ENCODE data around the gene SMPD3. TPM values are rescaled to one million over a fixed set of nuclear protein-coding genes. Genes with fewer than 3 reads are reported as not detected.

SMPD3 gene
- total and polyA plus RNA-seq, 2 of the 4 experiments (the other 2 are of a cell fraction), result not detected

DNA sequence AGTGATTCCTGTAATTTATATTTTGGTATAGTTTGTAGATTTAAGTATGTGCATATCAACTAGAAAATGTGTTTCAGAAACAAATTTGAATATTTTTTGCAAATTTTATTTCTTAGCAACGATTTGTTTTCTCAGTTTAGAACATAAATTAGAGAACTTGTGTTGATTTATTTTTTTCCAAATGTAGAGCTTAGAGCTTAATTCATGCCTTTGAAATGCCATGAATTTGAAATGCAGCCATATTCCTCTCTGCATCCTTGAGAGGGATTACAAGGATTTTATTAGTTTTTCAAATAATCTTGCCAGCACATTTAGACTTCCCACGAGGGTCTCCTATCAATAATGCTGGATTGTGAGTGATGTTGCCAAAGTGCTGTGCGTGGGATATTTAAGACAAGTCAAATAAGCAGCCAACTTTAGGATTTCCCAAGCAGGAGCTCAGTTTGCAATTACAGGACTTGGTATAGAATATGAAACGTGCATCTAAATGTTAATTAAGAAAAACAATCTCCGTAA is 6.7 kb upstream of the SMPD3 start:
- ChIA-PET CTCF (interaction anchor here (0.9 to 1.8 kb wide), 2 partner anchors 9 to 66 kb away, joined by 3 to 6 read pairs; no protein-coding TSS in a partner anchor), POLR2A (ENCODE audit: unreplicated experiment) (no interaction called here)
- Histone ChIP-seq H3K4me1 (ENCODE audit: control insufficient read depth, insufficient read depth, low read length) (peaks cover 6% of the 10 kb centered on the region), H4K8ac (ENCODE audit: low read depth in 2 of 2, low read length in 2 of 2) (no peak overlapping the region), H3K14ac (replicated peaks; ENCODE audit: low read depth, low read length) (no peak overlapping the region), H3K9me3 (ENCODE audit: control insufficient read depth, insufficient read depth, low read length) (no peaks in the 10 kb centered on the region), H3K79me1 (ENCODE audit: low read depth in 1 of 2, low read length in 2 of 2) (no peaks in the 10 kb centered on the region), H3K9me1 (ENCODE audit: insufficient read depth, low read length) (peaks cover 2% of the 10 kb centered on the region; the same call in 1 of the 2 replicates), H3K4me3 (ENCODE audit: insufficient read depth, low read depth, low read length) (no peak overlapping the region), H3K56ac (ENCODE audit: extremely low read depth, insufficient read depth, low read length) (no peak overlapping the region), H3K9ac (ENCODE audit: low read depth, low read length) (no peak overlapping the region), H3K18ac (ENCODE audit: low read depth, low read length) (no peak overlapping the region), H3K27ac (ENCODE audit: insufficient read depth, low read length) (no peak overlapping the region), H2AK5ac (ENCODE audit: low read depth, low read length) (no peak overlapping the region), H4K91ac (ENCODE audit: insufficient read depth, low read depth, low read length) (no peak overlapping the region), H2BK120ac (ENCODE audit: low read depth, low read length) (no peak overlapping the region), H2AK9ac (replicated peaks; ENCODE audit: low read depth, low read length, poor library complexity) (no peak overlapping the region), H3K36me3 (ENCODE audit: control insufficient read depth, insufficient read depth, low read length) (no peaks in the 10 kb centered on the region), H4K20me1 (ENCODE audit: insufficient read depth, low read length) (no peaks in the 10 kb centered on the region), H4K5ac (ENCODE audit: low read depth, low read length) (no peak overlapping the region), H3K4me2 (ENCODE audit: low read depth, low read length) (no peak overlapping the region), H2BK15ac (ENCODE audit: low read depth, low read length) (no peak overlapping the region), H2BK5ac (ENCODE audit: low read depth, low read length, poor library complexity, severe bottlenecking) (no peak overlapping the region), H2AFZ (replicated peaks; ENCODE audit: low read length, poor library complexity) (no peak overlapping the region), H2BK20ac (ENCODE audit: low read depth, low read length) (no peak overlapping the region), H3K4ac (ENCODE audit: low read depth, low read length) (no peak overlapping the region), H3K27me3 (ENCODE audit: control insufficient read depth, insufficient read depth, low read length) (peaks cover 15% of the 10 kb centered on the region), H3K23ac (ENCODE audit: low read depth, low read length) (no peak overlapping the region)
- no peak for ATAC-seq (ENCODE audit: low read depth)
- intact Hi-C loops (cut with micrococcal nuclease), result no loop called here
- BruUV-seq (replicated peaks), result no TSS peak
- dilution Hi-C loops (cut with HindIII; ENCODE audit: low sequenced_read_pairs, unreplicated experiment), result no loop called here
- TF ChIP-seq, protein P1, sequence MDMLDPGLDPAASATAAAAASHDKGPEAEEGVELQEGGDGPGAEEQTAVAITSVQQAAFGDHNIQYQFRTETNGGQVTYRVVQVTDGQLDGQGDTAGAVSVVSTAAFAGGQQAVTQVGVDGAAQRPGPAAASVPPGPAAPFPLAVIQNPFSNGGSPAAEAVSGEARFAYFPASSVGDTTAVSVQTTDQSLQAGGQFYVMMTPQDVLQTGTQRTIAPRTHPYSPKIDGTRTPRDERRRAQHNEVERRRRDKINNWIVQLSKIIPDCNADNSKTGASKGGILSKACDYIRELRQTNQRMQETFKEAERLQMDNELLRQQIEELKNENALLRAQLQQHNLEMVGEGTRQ (IDR thresholded peaks at IDR 0.05; ENCODE audit: low read depth, low read length), result no peak
- no peak for TF ChIP-seq RAD21 (IDR thresholded peaks at IDR 0.05; ENCODE audit: low read length)
- TF ChIP-seq, protein P2, sequence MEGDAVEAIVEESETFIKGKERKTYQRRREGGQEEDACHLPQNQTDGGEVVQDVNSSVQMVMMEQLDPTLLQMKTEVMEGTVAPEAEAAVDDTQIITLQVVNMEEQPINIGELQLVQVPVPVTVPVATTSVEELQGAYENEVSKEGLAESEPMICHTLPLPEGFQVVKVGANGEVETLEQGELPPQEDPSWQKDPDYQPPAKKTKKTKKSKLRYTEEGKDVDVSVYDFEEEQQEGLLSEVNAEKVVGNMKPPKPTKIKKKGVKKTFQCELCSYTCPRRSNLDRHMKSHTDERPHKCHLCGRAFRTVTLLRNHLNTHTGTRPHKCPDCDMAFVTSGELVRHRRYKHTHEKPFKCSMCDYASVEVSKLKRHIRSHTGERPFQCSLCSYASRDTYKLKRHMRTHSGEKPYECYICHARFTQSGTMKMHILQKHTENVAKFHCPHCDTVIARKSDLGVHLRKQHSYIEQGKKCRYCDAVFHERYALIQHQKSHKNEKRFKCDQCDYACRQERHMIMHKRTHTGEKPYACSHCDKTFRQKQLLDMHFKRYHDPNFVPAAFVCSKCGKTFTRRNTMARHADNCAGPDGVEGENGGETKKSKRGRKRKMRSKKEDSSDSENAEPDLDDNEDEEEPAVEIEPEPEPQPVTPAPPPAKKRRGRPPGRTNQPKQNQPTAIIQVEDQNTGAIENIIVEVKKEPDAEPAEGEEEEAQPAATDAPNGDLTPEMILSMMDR (conservative IDR thresholded peaks at IDR 0.05; ENCODE audit: low read depth, low read length), result no peak
- no peak for TF ChIP-seq FOS (IDR thresholded peaks at IDR 0.05; ENCODE audit: low read depth, low read length)
- TF ChIP-seq SMC3 (IDR thresholded peaks at IDR 0.05; ENCODE audit: low read depth, low read length), result no peak
- no peak for TF ChIP-seq CHD1 (IDR thresholded peaks at IDR 0.05; ENCODE audit: low read depth, low read length)
- TF ChIP-seq CEBPB (IDR thresholded peaks at IDR 0.05; ENCODE audit: low read depth, low read length), result no peak
- no peak for TF ChIP-seq BHLHE40 (IDR thresholded peaks at IDR 0.05; ENCODE audit: low read depth, low read length)
- no peak for TF ChIP-seq RFX5 (IDR thresholded peaks at IDR 0.05; ENCODE audit: low read depth, low read length)
- no peak for TF ChIP-seq RCOR1 (IDR thresholded peaks at IDR 0.05; ENCODE audit: insufficient replicate concordance, low read length)
- TF ChIP-seq NFE2L2 (IDR thresholded peaks at IDR 0.05; ENCODE audit: low read depth, low read length), result no peak
- TF ChIP-seq MAZ (IDR thresholded peaks at IDR 0.05; ENCODE audit: borderline replicate concordance, low read depth, low read length), result no peak
- TF ChIP-seq MXI1 (IDR thresholded peaks at IDR 0.05; ENCODE audit: borderline replicate concordance, low read depth, low read length), result no peak
- TF ChIP-seq MAFK (IDR thresholded peaks at IDR 0.05; ENCODE audit: low read depth, low read length), result no peak
- TF ChIP-seq POLR2A (IDR thresholded peaks at IDR 0.05; ENCODE audit: low read depth, low read length), result no peak
- no peak for TF ChIP-seq ELK1 (IDR thresholded peaks at IDR 0.05; ENCODE audit: borderline replicate concordance, low read depth, low read length)
- in situ Hi-C loops (cut with MboI; ENCODE audit: low sequenced_read_pairs), result no loop called here
- no CpG with 5 or more reads among the region's 5 CpGs for WGBS, 2 experiments (ENCODE audit: extremely low coverage in 2 of 2, insufficient read length in 1 of 2)
- DNase-seq, result no peak

Measured in IMR-90 (cell line).